CD14-positive monocyte (primary cell): ENCODE results near the gene ZC3HAV1. TPM values are rescaled to one million over a fixed set of nuclear protein-coding genes. Genes with fewer than 3 reads are reported as not detected.

Experiments
- DNase-seq, 3 donors: peaks; one replicate each; pipeline ENCODE4 v3.0.0-alpha.2; 2011 to 2022
- H2AFZ ChIP-seq: 2 replicates; pipeline ENCODE4 v1.6.0; 2012; ENCODE audit warnings: mild to moderate bottlenecking, low read depth, low read length, inconsistent platforms; ENCODE audit not compliant: insufficient read depth, poor library complexity, severe bottlenecking
- H3K27ac ChIP-seq, 2 donors: 1 replicate in 1 of 2; 2 replicates in 1 of 2; pipeline ENCODE4 v1.5.1; 2012 to 2013; ENCODE audit warnings: low read length in 2 of 2, control low read depth in 1 of 2, inconsistent platforms in 1 of 2, low read depth in 1 of 2, mild to moderate bottlenecking in 1 of 2
- H3K27me3 ChIP-seq, 2 donors: one replicate each; pipeline versions ENCODE4 v1.6.0 to v1.6.1; 2011 to 2013; ENCODE audit warnings: low read length in 2 of 2; ENCODE audit not compliant: control insufficient read depth in 2 of 2, insufficient read depth in 2 of 2
- H3K36me3 ChIP-seq, 2 donors: replicated peaks in 1 of 2; 1 replicate in 1 of 2; 2 replicates in 1 of 2; pipeline versions ENCODE4 v1.5.1 to v1.6.1; 2012 to 2013; ENCODE audit warnings: low read length in 2 of 2, control low read depth in 1 of 2, inconsistent platforms in 1 of 2, mild to moderate bottlenecking in 1 of 2; ENCODE audit not compliant: insufficient read depth in 2 of 2, control insufficient read depth in 1 of 2
- H3K4me1 ChIP-seq, 2 donors: 1 replicate in 1 of 2; 2 replicates in 1 of 2; pipeline versions ENCODE4 v1.5.1 to v1.6.1; 2012 to 2013; ENCODE audit warnings: low read length in 2 of 2, control low read depth in 1 of 2, inconsistent platforms in 1 of 2, mild to moderate bottlenecking in 1 of 2, moderate library complexity in 1 of 2; ENCODE audit not compliant: insufficient read depth in 2 of 2, control insufficient read depth in 1 of 2
- H3K4me2 ChIP-seq: replicated peaks from 2 replicates; pipeline ENCODE3; 2012; ENCODE audit warnings: low read length, moderate library complexity, mild to moderate bottlenecking; ENCODE audit not compliant: poor library complexity, severe bottlenecking; ENCODE audit errors: extremely low read depth
- H3K4me3 ChIP-seq, 3 experiments: fragments of 200-600 bp in 1 of 3; sonication (generic) in 1 of 3; replicated peaks in 1 of 3; 1 replicate in 2 of 3; 2 replicates in 1 of 3; pipeline ENCODE4 v1.5.1; 2011 to 2013; ENCODE audit warnings: low read length in 3 of 3, mild to moderate bottlenecking in 3 of 3, control low read depth in 2 of 3, low read depth in 2 of 3, inconsistent platforms in 1 of 3, moderate library complexity in 1 of 3
- H3K79me2 ChIP-seq: 2 replicates; pipeline ENCODE4 v1.6.0; 2012; ENCODE audit warnings: mild to moderate bottlenecking, control low read depth, inconsistent platforms, low read length, moderate library complexity; ENCODE audit not compliant: insufficient read depth
- H3K9ac ChIP-seq: 2 replicates; pipeline ENCODE4 v1.6.0; 2017; ENCODE audit warnings: low read length, mild to moderate bottlenecking; ENCODE audit not compliant: insufficient read depth, poor library complexity, severe bottlenecking
- H3K9me3 ChIP-seq, 2 donors: replicated peaks in 1 of 2; 1 replicate in 1 of 2; 2 replicates in 1 of 2; pipeline versions ENCODE4 v1.5.1 to v1.6.1; 2012 to 2013; ENCODE audit warnings: low read length in 2 of 2, control low read depth in 1 of 2; ENCODE audit not compliant: control insufficient read depth in 1 of 2, insufficient read depth in 1 of 2
- H4K20me1 ChIP-seq: 2 replicates; pipeline ENCODE4 v1.6.0; 2012; ENCODE audit warnings: mild to moderate bottlenecking, low read length, control low read depth, moderate library complexity; ENCODE audit not compliant: insufficient read depth
- H3K27ac Mint-ChIP-seq, 7 donors: one replicate each; pipeline ENCODE4 v1.8.0; 2020; ENCODE audit warnings: mild to moderate bottlenecking in 7 of 7, mixed read lengths in 7 of 7, moderate library complexity in 6 of 7, inconsistent platforms in 2 of 7
- H3K27me3 Mint-ChIP-seq, 3 donors: one replicate each; pipeline ENCODE4 v1.8.0; 2021 to 2022; ENCODE audit warnings: low read depth in 3 of 3, mild to moderate bottlenecking in 3 of 3, mixed read lengths in 3 of 3, moderate library complexity in 3 of 3, inconsistent platforms in 1 of 3
- H3K36me3 Mint-ChIP-seq, 2 donors: one replicate each; pipeline ENCODE4 v1.8.0; 2020; ENCODE audit warnings: mixed read lengths in 2 of 2, inconsistent platforms in 1 of 2, mild to moderate bottlenecking in 1 of 2
- H3K4me1 Mint-ChIP-seq: one replicate; pipeline ENCODE4 v1.8.0; 2020; ENCODE audit warnings: mild to moderate bottlenecking, mixed read lengths
- H3K4me3 Mint-ChIP-seq, 2 donors: one replicate each; pipeline ENCODE4 v1.8.0; 2020; ENCODE audit warnings: mild to moderate bottlenecking in 2 of 2, mixed read lengths in 2 of 2, moderate library complexity in 1 of 2
- H3K9me3 Mint-ChIP-seq, 7 donors: one replicate each; pipeline ENCODE4 v1.8.0; 2020 to 2022; ENCODE audit warnings: mixed read lengths in 7 of 7, mild to moderate bottlenecking in 6 of 7, moderate library complexity in 6 of 7, inconsistent platforms in 2 of 7
- CTCF ChIP-seq: fragments of 200-600 bp; IDR thresholded peaks from one replicate; pipeline ENCODE4 v1.8.0; 2022; ENCODE audit warnings: antibody characterized with exemption, mild to moderate bottlenecking
- WGBS: methylation state at CpG from one replicate; pipeline ENCODE4 v1.1.5; 2013; ENCODE audit warnings: missing lambda C conversion rate; ENCODE audit not compliant: insufficient coverage; 5-methylcytosine and 5-hydroxymethylcytosine counted together
- intact Hi-C, 2 donors: fragments of 100-400 bp; cut with micrococcal nuclease; formaldehyde crosslinking; loops; one replicate each; pipeline versions ENCODE4 v1.15.0 to v1.15.1; 2023
- polyA plus RNA-seq, 3 donors: library from polyadenylated mRNA; depleted of rRNA in 1 of 3; unstranded in 2 of 3; stranded (reverse) in 1 of 3; fragments of 300-500 nt in 2 of 3; fragments of >200 nt in 1 of 3; fragmentation: Illumina TruSeq in 2 of 3; gene quantifications; 1 replicate in 2 of 3; 2 replicates in 1 of 3; pipeline ENCODE4 v1.2.3, GENCODE V29; 2012 to 2021

ZC3HAV1 gene
- polyA plus RNA-seq, 3 donors, result 20.7 to 30.2 (median 21.2) TPM

- H3K4me2 ChIP-seq, result no peak overlapping the region
- no peak for DNase-seq
- no peaks in the 10 kb centered on the region for H3K79me2 ChIP-seq
- WGBS, result 94% methylated on average over 2 of the region's 3 CpGs
- no peaks in the 10 kb centered on the region for H4K20me1 ChIP-seq
- H3K27me3 Mint-ChIP-seq, result peaks cover 0 to 6% (median 3%) of the 10 kb centered on the region in 3 donors
- no peak overlapping the region for H3K27ac ChIP-seq
- no peaks in the 10 kb centered on the region for H3K9me3 ChIP-seq
- H3K9me3 Mint-ChIP-seq, result peaks cover under 1 to 5% (median 2%) of the 10 kb centered on the region in 7 donors
- intact Hi-C loops, result loop anchor here in 1 of 2 donors (10.0 kb wide), 1 partner anchor 228 kb away; the partner anchor contains the start of gene FMC1
- H3K4me3 Mint-ChIP-seq, result no peak overlapping the region
- H3K4me3 ChIP-seq, result no peak overlapping the region
- H3K4me1 Mint-ChIP-seq, result peaks cover 27% of the 10 kb centered on the region
- no peaks in the 10 kb centered on the region for H3K36me3 ChIP-seq
- no peak overlapping the region for H3K9ac ChIP-seq
- no peaks in the 10 kb centered on the region for H3K27me3 ChIP-seq
- peaks cover 23 to 28% of the 10 kb centered on the region in 2 donors for H3K4me1 ChIP-seq
- H3K36me3 Mint-ChIP-seq, result no peaks in the 10 kb centered on the region
- no peak overlapping the region for H2AFZ ChIP-seq
- no peak overlapping the region for H3K27ac Mint-ChIP-seq
- TF ChIP-seq CTCF, result no peak
These were observed 7.5 kb upstream of the ZC3HAV1 start for GRCh38 chr7:139116999-139117398.

DNA sequence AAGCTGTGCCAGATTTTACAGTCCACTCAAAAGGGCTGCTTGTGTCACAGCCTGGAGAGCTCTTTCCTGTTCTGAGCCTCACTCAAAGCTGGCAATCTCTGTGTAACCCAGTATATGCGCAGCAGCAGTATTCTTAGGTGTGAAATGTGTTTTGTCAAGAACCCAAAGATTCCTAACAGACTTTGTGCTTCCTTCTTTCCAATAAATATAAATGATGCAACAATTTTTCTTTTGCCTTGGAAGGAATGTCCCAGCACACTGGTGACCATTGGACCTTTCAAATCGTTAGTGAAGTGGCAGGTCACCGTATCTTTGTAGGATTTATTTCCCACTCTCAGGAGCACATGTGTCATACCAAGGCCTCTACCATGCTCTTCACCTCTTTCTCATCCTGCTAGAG, 5.6 kb upstream of the ZC3HAV1 start:
- Mint-ChIP-seq H3K27ac (no peak overlapping the region), H3K27me3 (peaks cover 0 to 8% (median 3%) of the 10 kb centered on the region in 3 donors), H3K4me1 (peaks cover 40% of the 10 kb centered on the region)

More for the DNA sequence above, 5.6 kb upstream of the ZC3HAV1 start:
- Histone ChIP-seq H3K27me3 (no peaks in the 10 kb centered on the region), H3K4me2 (no peak overlapping the region), H3K79me2 (no peaks in the 10 kb centered on the region), H4K20me1 (no peaks in the 10 kb centered on the region), H3K36me3 (no peaks in the 10 kb centered on the region), H2AFZ (no peak overlapping the region), H3K27ac (no peak overlapping the region), H3K9me3 (no peaks in the 10 kb centered on the region), H3K4me1 (peaks cover 30 to 43% of the 10 kb centered on the region in 2 donors), H3K4me3 (no peak overlapping the region), H3K9ac (no peak overlapping the region)
- Mint-ChIP-seq H3K36me3 (no peaks in the 10 kb centered on the region), H3K4me3 (no peak overlapping the region), H3K9me3 (peaks cover 5 to 9% (median 5%) of the 10 kb centered on the region in 7 donors)
- DNase-seq, result no peak
- intact Hi-C loops, result loop anchor here in 1 of 2 donors (10.0 kb wide), 1 partner anchor 230 kb away; the partner anchor contains the start of gene FMC1
- TF ChIP-seq CTCF, result no peak
- WGBS, result 100% methylated on average over 1 of the region's 3 CpGs
